ENCODE results near the gene NAALADL2.
"Not testable (repeated sequence)": the region's sequence is repeated elsewhere in the genome, so short reads cannot be mapped to it uniquely, and the experiment has no call there.

NAALADL2 gene

DNA sequence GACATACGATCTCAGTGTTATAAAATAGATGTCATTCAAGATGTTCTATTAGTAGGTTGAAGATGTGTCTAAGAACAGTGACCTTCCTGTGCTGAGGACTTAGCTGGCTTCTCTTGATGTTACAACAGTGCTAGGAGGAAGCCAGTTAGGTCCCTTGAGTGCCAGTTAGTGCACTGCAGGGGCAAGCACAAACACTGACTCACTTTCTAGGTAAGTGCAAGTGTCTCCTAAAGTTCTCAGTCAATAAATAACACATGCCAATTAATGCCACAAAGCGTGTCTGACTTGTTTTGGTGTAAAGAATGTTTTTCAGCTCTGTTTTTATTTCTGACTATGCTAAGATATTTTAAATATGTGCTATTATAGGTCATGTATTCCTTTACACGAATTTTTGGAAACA lies 211.8 kb downstream of the NAALADL2 start:
- H3K27ac ChIP-seq = no peak overlapping the region
- TF ChIP-seq, protein P1, sequence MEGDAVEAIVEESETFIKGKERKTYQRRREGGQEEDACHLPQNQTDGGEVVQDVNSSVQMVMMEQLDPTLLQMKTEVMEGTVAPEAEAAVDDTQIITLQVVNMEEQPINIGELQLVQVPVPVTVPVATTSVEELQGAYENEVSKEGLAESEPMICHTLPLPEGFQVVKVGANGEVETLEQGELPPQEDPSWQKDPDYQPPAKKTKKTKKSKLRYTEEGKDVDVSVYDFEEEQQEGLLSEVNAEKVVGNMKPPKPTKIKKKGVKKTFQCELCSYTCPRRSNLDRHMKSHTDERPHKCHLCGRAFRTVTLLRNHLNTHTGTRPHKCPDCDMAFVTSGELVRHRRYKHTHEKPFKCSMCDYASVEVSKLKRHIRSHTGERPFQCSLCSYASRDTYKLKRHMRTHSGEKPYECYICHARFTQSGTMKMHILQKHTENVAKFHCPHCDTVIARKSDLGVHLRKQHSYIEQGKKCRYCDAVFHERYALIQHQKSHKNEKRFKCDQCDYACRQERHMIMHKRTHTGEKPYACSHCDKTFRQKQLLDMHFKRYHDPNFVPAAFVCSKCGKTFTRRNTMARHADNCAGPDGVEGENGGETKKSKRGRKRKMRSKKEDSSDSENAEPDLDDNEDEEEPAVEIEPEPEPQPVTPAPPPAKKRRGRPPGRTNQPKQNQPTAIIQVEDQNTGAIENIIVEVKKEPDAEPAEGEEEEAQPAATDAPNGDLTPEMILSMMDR (conservative IDR thresholded peaks at IDR 0.05) = no peak
- TF ChIP-seq ZFX (IDR thresholded peaks at IDR 0.05) = no peak

DNA sequence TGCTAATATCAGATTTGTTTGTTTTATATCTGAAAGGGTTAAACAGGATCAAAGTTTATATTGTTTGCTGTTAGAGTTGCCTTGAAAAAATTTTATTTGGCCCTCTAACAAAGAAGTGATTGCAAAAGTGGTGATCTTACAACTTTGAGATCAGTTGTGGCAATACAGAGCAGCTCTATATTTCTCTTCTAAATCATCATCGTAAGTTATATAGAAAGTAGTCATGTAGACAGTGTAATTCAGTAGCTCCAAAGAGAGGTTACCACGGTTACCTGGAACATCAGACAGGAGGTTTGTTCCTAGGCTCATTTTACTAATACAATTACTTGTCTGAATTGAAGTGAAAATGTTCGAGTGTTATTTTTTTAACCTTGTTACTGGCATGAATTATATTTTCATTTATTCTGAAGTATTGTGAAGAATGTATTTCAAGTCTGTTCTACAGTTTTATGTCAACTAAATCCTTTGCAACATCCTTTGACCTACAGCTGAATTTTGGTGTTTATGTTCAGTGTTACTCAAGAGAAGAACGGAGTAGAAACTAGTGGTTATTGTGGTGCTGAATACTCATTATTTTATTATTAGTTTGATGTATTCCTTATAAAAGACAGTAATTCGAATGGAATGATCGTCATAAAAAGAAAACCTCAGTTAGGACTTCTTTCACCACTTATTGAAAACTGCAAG lies 214.2 kb downstream of the NAALADL2 start:
- TF ChIP-seq, protein P1 (conservative IDR thresholded peaks at IDR 0.05) = no peak
- TF ChIP-seq ZFX (IDR thresholded peaks at IDR 0.05) = no peak
- no peak overlapping the region for H3K27ac ChIP-seq

DNA sequence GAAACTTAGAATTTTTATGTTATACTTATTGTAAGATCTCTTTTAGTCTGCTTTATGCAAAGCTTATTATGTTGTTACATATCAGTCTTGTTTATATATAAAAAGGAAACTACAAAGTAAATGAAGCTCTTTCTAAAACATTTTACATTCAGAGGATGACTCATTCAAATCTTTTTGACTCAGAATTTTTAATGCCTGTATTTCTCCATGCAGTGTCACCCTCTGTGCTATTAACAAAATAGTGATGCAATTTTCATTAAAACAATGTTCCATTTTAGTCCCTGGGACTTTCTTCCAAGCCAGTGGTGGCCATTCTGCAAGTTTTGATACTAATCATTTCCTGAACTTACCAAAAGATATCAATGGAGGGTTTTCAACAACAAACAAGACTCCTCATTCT lies 216.1 kb downstream of the NAALADL2 start:
- no peak overlapping the region for H3K27ac ChIP-seq
- TF ChIP-seq, protein P1 (conservative IDR thresholded peaks at IDR 0.05) = no peak
- no peak for TF ChIP-seq ZFX (IDR thresholded peaks at IDR 0.05)

DNA sequence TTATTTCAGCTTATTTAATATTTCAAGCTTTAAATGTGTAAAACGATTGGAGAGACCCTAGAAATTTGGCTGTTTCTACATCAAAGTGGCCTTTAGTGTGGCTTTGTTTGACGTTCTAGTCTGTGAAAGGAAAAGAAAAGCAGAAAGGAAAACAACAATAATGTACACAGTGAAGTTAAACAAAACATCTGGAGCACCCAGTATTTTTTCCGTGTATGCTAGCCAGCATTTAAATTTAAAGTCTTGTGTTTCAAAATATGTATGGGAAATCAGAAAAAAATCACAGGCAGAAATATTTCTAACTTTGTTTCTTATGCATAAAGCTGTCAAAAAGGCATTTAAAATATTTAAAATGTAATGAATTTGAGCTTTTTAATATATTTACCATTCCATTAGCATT lies 218.1 kb downstream of the NAALADL2 start:
- no peak overlapping the region for H3K27ac ChIP-seq
- no peak for TF ChIP-seq ZFX (IDR thresholded peaks at IDR 0.05)
- TF ChIP-seq, protein P1 (conservative IDR thresholded peaks at IDR 0.05) = no peak

DNA sequence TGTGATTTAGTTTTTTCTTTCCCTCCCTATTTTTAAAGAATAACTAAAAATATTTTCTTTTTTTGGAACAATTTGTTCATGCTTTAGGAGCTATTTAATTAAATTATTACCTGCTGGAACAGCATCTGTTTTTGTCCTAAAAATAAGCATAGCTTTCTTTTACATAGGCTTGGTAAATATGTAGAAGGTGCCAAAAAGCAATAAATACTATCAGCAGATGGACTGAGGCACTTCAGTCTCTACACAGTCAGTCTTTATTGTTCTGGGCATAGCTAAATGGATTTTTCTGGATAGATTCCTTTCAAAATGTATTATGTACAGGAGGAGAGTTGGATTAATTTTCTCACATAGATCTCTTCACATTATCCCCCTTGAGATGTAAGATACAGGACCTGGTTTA lies 223.5 kb downstream of the NAALADL2 start:
- H3K27ac ChIP-seq = no peak overlapping the region
- TF ChIP-seq, protein P1 (conservative IDR thresholded peaks at IDR 0.05) = no peak
- TF ChIP-seq ZFX (IDR thresholded peaks at IDR 0.05) = no peak

DNA sequence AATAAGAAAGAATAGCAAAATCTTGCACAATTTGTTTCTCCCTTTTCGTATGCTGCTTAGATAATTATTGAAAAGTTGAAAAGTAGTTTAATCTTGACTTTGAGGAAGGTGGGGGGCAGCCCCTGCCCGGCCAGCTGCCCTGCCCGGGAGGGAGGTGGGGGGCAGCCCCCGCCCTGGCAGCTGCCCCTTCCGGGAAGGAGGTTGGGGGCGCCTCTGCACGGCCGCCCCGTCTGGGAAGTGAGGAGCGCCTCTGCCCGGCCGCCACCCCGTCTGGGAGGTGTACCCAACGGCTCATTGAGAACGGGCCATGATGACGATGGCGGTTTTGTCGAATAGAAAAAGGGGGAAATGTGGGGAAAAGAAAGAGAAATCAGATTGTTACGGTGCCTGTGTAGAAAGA lies 228.0 kb downstream of the NAALADL2 start:
- H3K27ac ChIP-seq = not testable (repeated sequence)

DNA sequence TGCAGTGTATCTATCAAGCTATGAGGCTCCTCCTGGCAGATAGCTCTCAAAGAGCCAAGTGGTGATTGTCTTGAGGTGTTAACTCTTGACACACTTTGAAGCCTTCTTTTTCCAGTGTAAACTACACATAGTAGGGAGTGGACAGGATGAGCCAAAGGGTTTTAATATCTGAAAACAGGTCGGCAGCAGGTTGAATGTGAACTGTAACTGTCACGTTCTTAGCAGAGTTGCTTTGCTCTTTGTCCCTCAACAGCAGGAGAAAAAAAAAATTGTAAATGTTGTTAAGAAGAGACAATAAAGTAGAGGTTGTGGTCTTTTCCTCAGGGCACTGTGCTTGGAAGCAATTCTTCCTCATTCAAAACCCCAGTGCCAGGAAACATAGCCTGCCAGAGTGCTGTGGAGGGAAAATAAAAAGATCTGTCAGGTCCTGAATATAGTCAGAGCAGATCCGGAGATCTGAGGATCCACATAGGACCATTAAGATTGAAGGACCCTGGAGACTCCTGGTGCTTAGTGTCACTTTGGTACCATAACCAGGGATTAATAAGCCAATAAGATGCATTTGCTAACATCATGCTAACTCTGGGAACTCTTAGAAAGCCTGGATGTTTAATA lies 229.7 kb downstream of the NAALADL2 start:
- TF ChIP-seq, protein P1 (conservative IDR thresholded peaks at IDR 0.05) = no peak
- TF ChIP-seq ZFX (IDR thresholded peaks at IDR 0.05) = no peak
- H3K27ac ChIP-seq = no peak overlapping the region
